GM21367 (cell line): ENCODE measurements around the gene TBC1D21.

Experiments
- ATAC-seq: cut with Tn5 transposase; IDR thresholded peaks from one replicate; pipeline ENCODE4 v1.9.1; 2021; ENCODE audit not compliant: unreplicated experiment

Gene TBC1D21

GRCh38 chr15:73907035-73907408 is 33.7 kb downstream of the TBC1D21 start:
- ATAC-seq = no peak

- ATAC-seq = peak; percentile 49
Measured at GRCh38 chr15:73908030-73908821, 34.9 kb downstream of the TBC1D21 start.

- no peak for ATAC-seq
Measured at GRCh38 chr15:73908822-73909122, 35.4 kb downstream of the TBC1D21 start.

GRCh38 chr15:73909651-73910050 is 36.3 kb downstream of the TBC1D21 start:
- no peak for ATAC-seq

- no peak for ATAC-seq
Measured at GRCh38 chr15:73910522-73911303, 37.3 kb downstream of the TBC1D21 start.

- ATAC-seq = no peak
Measured at GRCh38 chr15:73912030-73912596, 38.7 kb downstream of the TBC1D21 start.

- ATAC-seq = no peak
Measured at GRCh38 chr15:73914145-73914544, 40.8 kb downstream of the TBC1D21 start.

GRCh38 chr15:73915082-73915481 is 41.7 kb downstream of the TBC1D21 start:
- ATAC-seq = no peak

- ATAC-seq = no peak
Measured at GRCh38 chr15:73918784-73919183, 45.4 kb downstream of the TBC1D21 start.

- no peak for ATAC-seq
Measured at GRCh38 chr15:73919706-73920105, 46.3 kb downstream of the TBC1D21 start.

- ATAC-seq = no peak
Measured at GRCh38 chr15:73921254-73921925, 48.0 kb downstream of the TBC1D21 start.

GRCh38 chr15:73922186-73923151 is 49.1 kb downstream of the TBC1D21 start:
- ATAC-seq = no peak

GRCh38 chr15:73923156-73923487 is 49.8 kb downstream of the TBC1D21 start:
- no peak for ATAC-seq

- ATAC-seq = no peak
Measured at GRCh38 chr15:73923488-73924164, 50.3 kb downstream of the TBC1D21 start.

GRCh38 chr15:73924171-73924921 is 51.0 kb downstream of the TBC1D21 start:
- ATAC-seq = no peak

GRCh38 chr15:73925848-73926218 is 52.5 kb downstream of the TBC1D21 start:
- no peak for ATAC-seq

- ATAC-seq = no peak
Measured at GRCh38 chr15:73926219-73927002, 53.0 kb downstream of the TBC1D21 start, which contains the start of gene LOXL1. LOXL1 (plus strand) TSS chr15:73926462; CDS start chr15:73926784, 322 bp downstream.

- no peak for ATAC-seq
Measured at GRCh38 chr15:73927003-73927475, 53.7 kb downstream of the TBC1D21 start.
